A549 treated with AZD2906 at 1 μM for 4 hours (cell line): Measurements from ENCODE around the gene UFD1. TPM values are rescaled to one million over a fixed set of nuclear protein-coding genes. Genes with fewer than 3 reads are reported as not detected.

Experiments
- total RNA-seq: library from RNA; stranded (reverse); fragments of 200-300 nt; extraction: Qiagen RNA extraction; gene quantifications from 5 replicates; pipeline ENCODE4 v1.2.3, GENCODE V29; 2022

Gene UFD1
- total RNA-seq, result 94.9 to 97.7 TPM (median 97.4 TPM) in 5 replicates

GRCh38 chr22:19478901-19479354 lies at the start of gene UFD1:
TSS of gene UFD1 (minus strand) at chr22:19479193. CDS start at chr22:19479085, 108 bp downstream.

GRCh38 chr22:19524170-19525115 lies 45.5 kb upstream of the UFD1 start, which contains the start of gene CLDN5:
TSS of gene CLDN5 (minus strand) at chr22:19524410. CDS start at chr22:19524255, 155 bp downstream.

GRCh38 chr22:19479355-19480172 lies 571 bp upstream of the UFD1 start, which contains the start of gene CDC45:
TSS of gene CDC45 (plus strand) at chr22:19479920. CDS start at chr22:19479969, 49 bp downstream.

GRCh38 chr22:19447330-19448075 lies 31.5 kb downstream of the UFD1 start, which contains the start of gene C22orf39:
TSS of gene C22orf39 (minus strand) at chr22:19447711. CDS start at chr22:19447688, 23 bp downstream.

GRCh38 chr22:19432133-19432851 lies 46.7 kb downstream of the UFD1 start, which contains the start of gene MRPL40:
TSS of gene MRPL40 (plus strand) at chr22:19432545. CDS start at chr22:19432555, 10 bp downstream.

GRCh38 chr22:19431649-19432132 lies 47.3 kb downstream of the UFD1 start, which contains the start of gene HIRA:
TSS of gene HIRA (minus strand) at chr22:19431733. CDS start at chr22:19431476, 257 bp downstream.

Other genes starting within 250 kb of the UFD1 start
- gene CLTCL1, start 187.5 kb downstream of the UFD1 start, total RNA-seq, result 4.5 to 5.6 TPM (median 5.3 TPM) in 5 replicates
- gene HIRA, start 47.5 kb downstream of the UFD1 start, total RNA-seq, result 20.7 to 24.5 TPM (median 23.0 TPM) in 5 replicates
- gene MRPL40, start 46.6 kb downstream of the UFD1 start, total RNA-seq, result 37.5 to 53.0 TPM (median 45.8 TPM) in 5 replicates
- 11.7 to 16.8 TPM (median 15.7 TPM) in 5 replicates for gene C22orf39, start 31.5 kb downstream of the UFD1 start, total RNA-seq
- gene CDC45, start 727 bp upstream of the UFD1 start, total RNA-seq, result 23.1 to 26.3 TPM (median 24.5 TPM) in 5 replicates
- gene CLDN5, start 45.2 kb upstream of the UFD1 start, total RNA-seq, result not detected in 5 replicates
- 7.4 to 11.5 TPM (median 10.3 TPM) in 5 replicates for gene SEPTIN5, start 235.3 kb upstream of the UFD1 start, total RNA-seq
- gene GP1BB, start 244.3 kb upstream of the UFD1 start, total RNA-seq, result 0.75 to 2.7 TPM (median 2.1 TPM) in 5 replicates